ENCODE results near the gene JADE1. TPM values are rescaled to one million over a fixed set of nuclear protein-coding genes. Genes with fewer than 3 reads are reported as not detected.

The JADE1 gene
- total RNA-seq, 3 donors from 2014 or later, result 51.2 to 86.7 (median 62.6) TPM

DNA sequence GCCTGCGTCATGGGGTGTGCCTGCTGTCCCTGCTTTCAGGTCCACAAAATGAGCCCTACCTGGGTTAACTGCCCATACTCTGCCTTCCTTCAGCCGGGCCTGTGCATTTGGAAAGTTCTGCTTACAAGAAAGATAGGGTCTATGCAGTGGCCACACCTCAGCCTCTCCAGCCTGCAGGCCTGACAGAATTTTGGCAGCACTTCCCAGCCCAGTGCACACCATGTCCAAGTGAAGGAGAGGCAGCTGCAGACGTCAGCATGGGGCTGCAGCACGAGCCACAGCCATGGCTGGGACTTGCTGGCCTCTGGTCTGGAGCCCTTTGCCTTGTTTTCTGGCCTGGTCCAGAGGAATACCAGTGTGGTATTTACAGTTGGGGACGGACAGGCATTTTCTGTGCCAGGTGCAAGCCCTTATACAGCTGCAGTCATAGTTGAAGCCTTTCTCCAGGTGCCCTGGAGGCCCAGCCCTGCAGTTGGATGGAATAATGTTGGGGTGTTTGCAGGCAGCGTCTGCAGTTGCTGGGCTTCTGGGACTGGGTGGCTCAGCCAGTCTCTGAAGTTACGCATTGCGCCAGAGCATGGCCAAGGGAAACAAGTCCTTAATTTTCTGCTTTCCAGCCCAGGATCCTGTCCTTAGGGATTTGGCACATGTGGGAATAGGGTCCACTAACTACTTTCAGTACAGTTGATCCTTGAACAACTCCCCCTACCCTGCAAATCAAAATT, 26.2 kb downstream of the JADE1 start:
- TF ChIP-seq, protein P1, sequence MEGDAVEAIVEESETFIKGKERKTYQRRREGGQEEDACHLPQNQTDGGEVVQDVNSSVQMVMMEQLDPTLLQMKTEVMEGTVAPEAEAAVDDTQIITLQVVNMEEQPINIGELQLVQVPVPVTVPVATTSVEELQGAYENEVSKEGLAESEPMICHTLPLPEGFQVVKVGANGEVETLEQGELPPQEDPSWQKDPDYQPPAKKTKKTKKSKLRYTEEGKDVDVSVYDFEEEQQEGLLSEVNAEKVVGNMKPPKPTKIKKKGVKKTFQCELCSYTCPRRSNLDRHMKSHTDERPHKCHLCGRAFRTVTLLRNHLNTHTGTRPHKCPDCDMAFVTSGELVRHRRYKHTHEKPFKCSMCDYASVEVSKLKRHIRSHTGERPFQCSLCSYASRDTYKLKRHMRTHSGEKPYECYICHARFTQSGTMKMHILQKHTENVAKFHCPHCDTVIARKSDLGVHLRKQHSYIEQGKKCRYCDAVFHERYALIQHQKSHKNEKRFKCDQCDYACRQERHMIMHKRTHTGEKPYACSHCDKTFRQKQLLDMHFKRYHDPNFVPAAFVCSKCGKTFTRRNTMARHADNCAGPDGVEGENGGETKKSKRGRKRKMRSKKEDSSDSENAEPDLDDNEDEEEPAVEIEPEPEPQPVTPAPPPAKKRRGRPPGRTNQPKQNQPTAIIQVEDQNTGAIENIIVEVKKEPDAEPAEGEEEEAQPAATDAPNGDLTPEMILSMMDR (IDR thresholded peaks at IDR 0.05), result no peak
- TF ChIP-seq POLR2A (IDR thresholded peaks at IDR 0.05), result no peak
- no peak for TF ChIP-seq POLR2AphosphoS5 (IDR thresholded peaks at IDR 0.05)
- no peak overlapping the region for H3K4me3 ChIP-seq
- H3K27ac ChIP-seq, result no peak overlapping the region
- no peaks in the 10 kb centered on the region for H3K27me3 ChIP-seq
- no peaks in the 10 kb centered on the region for H3K9me3 ChIP-seq
- H3K36me3 ChIP-seq, result no peaks in the 10 kb centered on the region
- H3K4me1 ChIP-seq, result peaks cover 4 to 10% of the 10 kb centered on the region in 2 donors
- no peak for DNase-seq (ENCODE audit: low spot score in 2 of 2)
- intact Hi-C loops (cut with DNase I; ENCODE audit: low total_unique reads), result no loop called here

DNA sequence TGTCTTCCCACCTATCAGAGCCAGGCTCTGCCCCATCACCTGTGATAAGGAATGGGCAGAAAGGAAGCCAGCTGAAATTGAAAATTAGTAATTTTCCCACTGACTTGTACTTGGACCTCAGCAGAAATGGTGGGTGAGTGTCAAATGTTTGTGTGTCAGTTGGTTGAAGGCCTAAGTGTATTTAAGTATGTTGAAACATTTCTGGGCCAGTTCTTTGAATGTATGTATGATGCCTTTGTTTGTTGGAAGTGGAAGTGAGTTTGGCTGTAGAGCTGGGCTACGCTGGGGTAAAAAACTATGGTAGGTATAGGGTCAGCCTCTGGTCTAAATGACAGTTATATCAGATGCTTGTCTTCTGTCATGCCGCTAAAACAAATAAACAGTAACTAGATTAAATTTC, 27.7 kb downstream of the JADE1 start:
- H3K4me1 ChIP-seq, result no peaks in the 10 kb centered on the region

GRCh38 chr4:128837679-128838078, 28.2 kb downstream of the JADE1 start:
- H3K27me3 ChIP-seq, result no peaks in the 10 kb centered on the region
- no peak overlapping the region for H3K27ac ChIP-seq
- DNase-seq (ENCODE audit: low spot score in 2 of 2), result no peak
- no peaks in the 10 kb centered on the region for H3K4me1 ChIP-seq
- intact Hi-C loops (cut with DNase I; ENCODE audit: low total_unique reads), result no loop called here
- TF ChIP-seq POLR2AphosphoS5 (IDR thresholded peaks at IDR 0.05), result no peak
- TF ChIP-seq POLR2A (IDR thresholded peaks at IDR 0.05), result no peak
- TF ChIP-seq, protein P1 (IDR thresholded peaks at IDR 0.05), result no peak
- H3K9me3 ChIP-seq, result no peaks in the 10 kb centered on the region
- H3K36me3 ChIP-seq, result no peaks in the 10 kb centered on the region
- H3K4me3 ChIP-seq, result no peak overlapping the region

More for the DNA sequence above, 27.7 kb downstream of the JADE1 start:
- H3K36me3 ChIP-seq, result no peaks in the 10 kb centered on the region
- no peaks in the 10 kb centered on the region for H3K27me3 ChIP-seq
- no peaks in the 10 kb centered on the region for H3K9me3 ChIP-seq
- intact Hi-C loops (cut with DNase I; ENCODE audit: low total_unique reads), result no loop called here
- no peak overlapping the region for H3K4me3 ChIP-seq
- no peak for TF ChIP-seq POLR2A (IDR thresholded peaks at IDR 0.05)
- no peak for TF ChIP-seq POLR2AphosphoS5 (IDR thresholded peaks at IDR 0.05)
- TF ChIP-seq, protein P1 (IDR thresholded peaks at IDR 0.05), result no peak
- no peak overlapping the region for H3K27ac ChIP-seq
- no peak for DNase-seq (ENCODE audit: low spot score in 2 of 2)

DNA sequence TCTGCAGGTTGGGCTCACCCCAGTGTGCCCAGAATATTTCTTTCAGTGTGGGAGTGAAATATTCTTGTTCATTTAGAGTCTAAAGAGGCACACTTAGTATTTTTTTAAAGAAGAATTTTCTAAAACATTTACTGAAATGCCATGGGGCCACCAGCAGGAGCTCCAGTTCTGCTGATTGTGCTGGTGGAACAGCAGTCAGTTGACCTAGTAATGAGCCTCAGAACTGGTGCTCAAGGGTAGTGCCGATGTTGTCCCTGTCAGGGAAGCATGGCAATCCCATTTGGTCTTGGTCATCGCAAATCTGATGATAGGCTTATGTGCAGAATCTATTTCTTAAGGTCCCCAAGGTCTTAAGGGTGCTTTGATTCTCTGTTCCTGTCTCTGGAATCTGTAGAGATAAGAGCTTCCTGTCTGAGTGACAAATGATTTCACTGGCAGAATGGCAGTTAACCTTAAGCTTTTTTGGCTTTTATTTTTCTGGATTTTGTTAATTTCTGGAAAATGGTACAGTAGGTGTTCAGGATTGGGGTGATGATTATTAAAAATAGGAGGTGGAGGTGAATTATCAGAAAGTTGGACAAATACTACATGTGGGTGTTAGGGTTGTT, 31.3 kb downstream of the JADE1 start:
- no peaks in the 10 kb centered on the region for H3K36me3 ChIP-seq
- H3K27ac ChIP-seq, result no peak overlapping the region
- no peak overlapping the region for H3K4me3 ChIP-seq
- TF ChIP-seq POLR2AphosphoS5 (IDR thresholded peaks at IDR 0.05) (no peak), POLR2A (IDR thresholded peaks at IDR 0.05) (no peak)
- TF ChIP-seq, protein P1 (IDR thresholded peaks at IDR 0.05), result no peak
- no peaks in the 10 kb centered on the region for H3K4me1 ChIP-seq
- intact Hi-C loops (cut with DNase I; ENCODE audit: low total_unique reads), result no loop called here
- DNase-seq (ENCODE audit: low spot score in 2 of 2), result no peak
- H3K9me3 ChIP-seq, result no peaks in the 10 kb centered on the region
- no peaks in the 10 kb centered on the region for H3K27me3 ChIP-seq

- no peak for TF ChIP-seq POLR2A (IDR thresholded peaks at IDR 0.05)
- TF ChIP-seq, protein P1 (IDR thresholded peaks at IDR 0.05), result no peak
- Histone ChIP-seq H3K27ac (no peak overlapping the region), H3K4me1 (no peaks in the 10 kb centered on the region), H3K4me3 (no peak overlapping the region), H3K36me3 (peaks cover 2% of the 10 kb centered on the region), H3K9me3 (no peaks in the 10 kb centered on the region), H3K27me3 (no peaks in the 10 kb centered on the region)
- no peak for DNase-seq (ENCODE audit: low spot score in 2 of 2)
- intact Hi-C loops (cut with DNase I; ENCODE audit: low total_unique reads), result no loop called here
These were observed 31.9 kb downstream of the JADE1 start for GRCh38 chr4:128841402-128841801.
